IMR-90 (cell line): ENCODE data around the gene AVPR2. TPM values are rescaled to one million over a fixed set of nuclear protein-coding genes. Genes with fewer than 3 reads are reported as not detected.
A peak's percentile ranks its signal among the peaks of the same experiment; 100 is the strongest.

ENCODE experiments used
- ATAC-seq: fragments of 200-7000 bp; cut with Tn5 transposase; 2 replicates; pipeline ENCODE4 v1.9.1; 2020; ENCODE audit warnings: low read depth, mild to moderate bottlenecking, moderate library complexity
- BruUV-seq: library from RNA; stranded (reverse); fragments of 400-500 nt; replicated peaks from 2 replicates; lab custom pipeline; 2021; lab: Mats Ljungman, UMichigan
- CTCF ChIA-PET: fragments of 300-600 bp; formaldehyde crosslinking; extraction: SDS; loops from one replicate; lab custom pipeline; 2021; ENCODE audit warnings: antibody characterized with exemption; lab: Yijun Ruan, JAX
- POLR2A ChIA-PET: fragments of 300-600 bp; sonication (Branson Sonifier 250); formaldehyde crosslinking; loops from one replicate; lab custom pipeline; 2022; ENCODE audit warnings: antibody characterized with exemption; ENCODE audit not compliant: unreplicated experiment; lab: Charles Lee
- DNase-seq: peaks from one replicate; pipeline ENCODE4 v3.0.0; 2013
- H2AFZ ChIP-seq: replicated peaks from 2 replicates; pipeline ENCODE3; 2013; ENCODE audit warnings: low read length, mild to moderate bottlenecking; ENCODE audit not compliant: poor library complexity
- H2AK5ac ChIP-seq: 2 replicates; pipeline ENCODE4 v1.6.1; 2013; ENCODE audit warnings: low read depth, low read length, inconsistent platforms
- H2AK9ac ChIP-seq: replicated peaks from 2 replicates; pipeline ENCODE3; 2013; ENCODE audit warnings: mild to moderate bottlenecking, low read depth, low read length, moderate library complexity; ENCODE audit not compliant: poor library complexity
- H2BK120ac ChIP-seq: 2 replicates; pipeline ENCODE4 v1.6.1; 2013; ENCODE audit warnings: low read depth, low read length, inconsistent platforms
- H2BK15ac ChIP-seq: 3 replicates; pipeline ENCODE4 v1.6.1; 2013; ENCODE audit warnings: low read depth, low read length, inconsistent platforms
- H2BK20ac ChIP-seq: 2 replicates; pipeline ENCODE4 v1.6.1; 2013; ENCODE audit warnings: low read depth, mild to moderate bottlenecking, inconsistent platforms, low read length, moderate library complexity
- H2BK5ac ChIP-seq: 2 replicates; pipeline ENCODE4 v1.6.1; 2013; ENCODE audit warnings: mild to moderate bottlenecking, low read depth, low read length, inconsistent platforms; ENCODE audit not compliant: poor library complexity, severe bottlenecking
- H3K14ac ChIP-seq: replicated peaks from 2 replicates; pipeline ENCODE4 v1.6.1; 2013; ENCODE audit warnings: low read depth, low read length, inconsistent platforms
- H3K18ac ChIP-seq: 2 replicates; pipeline ENCODE4 v1.6.1; 2013; ENCODE audit warnings: low read depth, low read length, control low read depth
- H3K23ac ChIP-seq: 2 replicates; pipeline ENCODE4 v1.6.1; 2013; ENCODE audit warnings: low read depth, low read length, inconsistent platforms
- H3K27ac ChIP-seq: 2 replicates; pipeline ENCODE4 v1.5.1; 2013; ENCODE audit warnings: mild to moderate bottlenecking, control low read depth, low read length; ENCODE audit not compliant: insufficient read depth
- H3K27me3 ChIP-seq: 2 replicates; pipeline ENCODE4 v1.6.1; 2013; ENCODE audit warnings: low read length; ENCODE audit not compliant: control insufficient read depth, insufficient read depth
- H3K36me3 ChIP-seq: 2 replicates; pipeline ENCODE4 v1.6.1; 2013; ENCODE audit warnings: low read length, mixed read lengths; ENCODE audit not compliant: control insufficient read depth, insufficient read depth
- H3K4ac ChIP-seq: 2 replicates; pipeline ENCODE4 v1.6.1; 2013; ENCODE audit warnings: low read depth, low read length, inconsistent platforms
- H3K4me1 ChIP-seq: 2 replicates; pipeline ENCODE4 v1.6.1; 2013; ENCODE audit warnings: low read length, mixed read lengths; ENCODE audit not compliant: control insufficient read depth, insufficient read depth
- H3K4me2 ChIP-seq: 2 replicates; pipeline ENCODE4 v1.6.1; 2013; ENCODE audit warnings: low read depth, mild to moderate bottlenecking, control low read depth, low read length, moderate library complexity
- H3K4me3 ChIP-seq: 2 replicates; pipeline ENCODE4 v1.5.1; 2013; ENCODE audit warnings: low read depth, mild to moderate bottlenecking, control low read depth, low read length, moderate library complexity; ENCODE audit not compliant: insufficient read depth
- H3K56ac ChIP-seq: 2 replicates; pipeline ENCODE4 v1.6.1; 2013; ENCODE audit warnings: low read length, inconsistent platforms; ENCODE audit not compliant: insufficient read depth; ENCODE audit errors: extremely low read depth
- H3K79me1 ChIP-seq, 2 experiments: 2 replicates each; pipeline ENCODE4 v1.6.1; 2013; ENCODE audit warnings: low read length in 2 of 2, inconsistent platforms in 1 of 2, low read depth in 1 of 2
- H3K9ac ChIP-seq: 2 replicates; pipeline ENCODE4 v1.6.1; 2013; ENCODE audit warnings: low read depth, low read length, control low read depth
- H3K9me1 ChIP-seq: 2 replicates; pipeline ENCODE4 v1.6.1; 2013; ENCODE audit warnings: low read length, inconsistent platforms; ENCODE audit not compliant: insufficient read depth
- H3K9me3 ChIP-seq: 2 replicates; pipeline ENCODE4 v1.6.1; 2013; ENCODE audit warnings: low read length; ENCODE audit not compliant: control insufficient read depth, insufficient read depth
- H4K20me1 ChIP-seq: 2 replicates; pipeline ENCODE4 v1.6.1; 2013; ENCODE audit warnings: low read length, inconsistent platforms; ENCODE audit not compliant: insufficient read depth
- H4K5ac ChIP-seq: 2 replicates; pipeline ENCODE4 v1.6.1; 2013; ENCODE audit warnings: mild to moderate bottlenecking, low read depth, low read length, control low read depth
- H4K8ac ChIP-seq, 2 experiments: 2 replicates each; pipeline ENCODE4 v1.6.1; 2013; ENCODE audit warnings: low read depth in 2 of 2, low read length in 2 of 2, control low read depth in 1 of 2, inconsistent platforms in 1 of 2
- H4K91ac ChIP-seq: 2 replicates; pipeline ENCODE4 v1.6.1; 2013; ENCODE audit warnings: low read depth, low read length, inconsistent platforms; ENCODE audit not compliant: insufficient read depth
- BHLHE40 ChIP-seq: fragments of 150-350 bp; IDR thresholded peaks from 2 replicates; pipeline ENCODE4 v1.6.1; 2016; ENCODE audit warnings: mild to moderate bottlenecking, low read depth, low read length
- CHD1 ChIP-seq: IDR thresholded peaks from 2 replicates; pipeline ENCODE4 v1.6.1; 2012; ENCODE audit warnings: low read depth, low read length, improper control_type of control experiment
- FOS ChIP-seq: fragments of 150-350 bp; IDR thresholded peaks from 2 replicates; pipeline ENCODE4 v1.6.1; 2016; ENCODE audit warnings: low read depth, low read length
- MAFK ChIP-seq: IDR thresholded peaks from 2 replicates; pipeline ENCODE4 v1.6.1; 2012; ENCODE audit warnings: low read depth, low read length, improper control_type of control experiment
- MAZ ChIP-seq: IDR thresholded peaks from 2 replicates; pipeline ENCODE4 v1.6.1; 2012; ENCODE audit warnings: low read depth, mild to moderate bottlenecking, low read length, improper control_type of control experiment, moderate library complexity, borderline replicate concordance
- NFE2L2 ChIP-seq: fragments of 150-350 bp; IDR thresholded peaks from 2 replicates; pipeline ENCODE4 v1.6.1; 2016; ENCODE audit warnings: low read depth, mild to moderate bottlenecking, low read length
- POLR2A ChIP-seq: IDR thresholded peaks from 2 replicates; pipeline ENCODE4 v1.6.1; 2012; ENCODE audit warnings: mild to moderate bottlenecking, low read depth, low read length
- RAD21 ChIP-seq: IDR thresholded peaks from 2 replicates; pipeline ENCODE4 v1.6.1; 2012; ENCODE audit warnings: low read length, improper control_type of control experiment
- RCOR1 ChIP-seq: IDR thresholded peaks from 2 replicates; pipeline ENCODE4 v1.6.1; 2012; ENCODE audit warnings: mild to moderate bottlenecking, low read length, improper control_type of control experiment; ENCODE audit not compliant: insufficient replicate concordance
- RFX5 ChIP-seq: IDR thresholded peaks from 2 replicates; pipeline ENCODE4 v1.8.0; 2012; ENCODE audit warnings: low read depth, mild to moderate bottlenecking, low read length, moderate library complexity
- SMC3 ChIP-seq: fragments of 150-350 bp; IDR thresholded peaks from 2 replicates; pipeline ENCODE4 v1.6.1; 2016; ENCODE audit warnings: low read depth, mild to moderate bottlenecking, antibody characterized with exemption, low read length, moderate library complexity
- WGBS, 2 experiments: methylation state at CpG; one replicate each; pipeline versions ENCODE4 v1.1.5 to v1.1.7; 2013; ENCODE audit warnings: missing lambda C conversion rate in 2 of 2; ENCODE audit not compliant: insufficient read length in 1 of 2; ENCODE audit errors: extremely low coverage in 2 of 2; 5-methylcytosine and 5-hydroxymethylcytosine counted together
- dilution Hi-C: fragments of 300-500 bp; cut with HindIII; formaldehyde crosslinking; loops from one replicate; pipeline ENCODE4 v1.14.3; 2018; ENCODE audit warnings: low sequenced_read_pairs; ENCODE audit not compliant: unreplicated experiment
- in situ Hi-C: fragments of 300-500 bp; cut with MboI; formaldehyde crosslinking; loops from 3 replicates; pipeline ENCODE4 v1.14.3; 2019; ENCODE audit warnings: low sequenced_read_pairs, inconsistent platforms, mixed read lengths
- intact Hi-C: fragments of 100-400 bp; cut with micrococcal nuclease; formaldehyde crosslinking; loops from 2 replicates; pipeline ENCODE4 v1.10.0; 2022
- polyA plus RNA-seq, 3 experiments: library from polyadenylated mRNA; depleted of rRNA; stranded (reverse); fragments of >200 nt; gene quantifications; 2 replicates each; pipeline ENCODE4 v1.2.3, GENCODE V29; 2012; ENCODE audit warnings: low replicate concordance in 1 of 3
- total RNA-seq: library from RNA; depleted of rRNA; stranded (reverse); fragments of >200 nt; gene quantifications from 2 replicates; pipeline ENCODE4 v1.2.3, GENCODE V29; 2012
- TF ChIP-seq, protein P1 (sequence below): fragments of 150-350 bp; IDR thresholded peaks from 2 replicates; pipeline ENCODE4 v1.6.1; 2016; ENCODE audit warnings: low read depth, mild to moderate bottlenecking, low read length, moderate library complexity, borderline replicate concordance
- TF ChIP-seq, protein P2 (sequence below): fragments of 150-350 bp; IDR thresholded peaks from 2 replicates; pipeline ENCODE4 v1.6.1; 2017; ENCODE audit warnings: mild to moderate bottlenecking, antibody characterized with exemption, low read length, low read depth
- TF ChIP-seq, protein P3 (sequence below): conservative IDR thresholded peaks from 2 replicates; pipeline ENCODE4 v1.5.1; 2012; ENCODE audit warnings: mild to moderate bottlenecking, low read depth, low read length, improper control_type of control experiment

The AVPR2 gene
- total and polyA plus RNA-seq, 2 of the 4 experiments (the other 2 are of a cell fraction) = not detected

DNA sequence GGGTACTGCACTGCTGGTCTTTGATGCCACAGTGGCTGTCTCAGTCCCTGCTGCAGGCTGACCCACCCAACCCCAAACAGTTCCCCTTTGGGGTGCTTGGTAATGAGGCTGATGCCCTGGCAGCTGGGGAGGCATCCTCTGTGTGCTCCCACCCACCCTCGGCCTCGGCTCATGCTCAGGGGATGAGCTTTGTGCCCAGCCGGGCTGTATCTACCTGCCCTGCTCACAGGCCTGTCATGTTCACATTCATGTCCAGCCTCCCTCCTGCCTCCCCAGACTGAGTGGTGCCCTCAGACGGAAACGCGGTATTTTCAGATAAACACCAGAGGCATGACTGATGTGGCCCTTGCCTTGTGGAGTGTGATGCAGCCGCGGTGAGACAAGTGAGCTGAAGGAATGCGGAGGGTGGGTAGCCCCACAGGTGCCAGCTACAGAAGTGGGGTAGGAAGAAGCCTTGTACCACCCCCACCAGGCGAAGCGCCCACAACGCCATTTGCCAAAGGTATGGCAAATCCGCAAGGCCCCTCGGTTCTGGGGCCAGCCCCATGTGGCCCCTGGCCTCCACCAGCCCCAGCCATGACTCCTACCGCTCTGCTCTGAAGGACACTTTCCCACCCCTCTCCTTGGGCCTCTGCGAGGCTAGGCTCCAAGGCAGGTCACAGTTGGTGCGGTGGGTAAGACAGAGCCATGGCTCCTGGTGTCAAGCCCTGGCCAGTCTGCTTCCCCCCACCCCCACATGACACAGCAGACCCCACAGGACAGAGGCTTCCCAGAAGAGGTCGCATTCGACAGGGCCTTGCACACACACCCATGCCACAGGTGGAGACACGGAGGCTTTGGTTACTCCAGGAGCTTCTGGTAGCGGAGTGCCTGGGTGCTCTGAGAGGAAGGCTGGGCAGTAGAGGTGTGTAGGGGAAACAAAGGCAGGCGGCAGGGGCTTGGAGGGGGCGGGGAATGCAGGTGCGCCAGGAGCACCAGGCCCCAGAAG, 41.8 kb downstream of the AVPR2 start:
- Histone ChIP-seq H2BK5ac (no peak overlapping the region), H4K91ac (no peak overlapping the region), H2AFZ (no peak overlapping the region), H3K36me3 (peaks cover 14% of the 10 kb centered on the region), H3K27ac (no peak overlapping the region), H3K4me3 (no peak overlapping the region), H2BK15ac (no peak overlapping the region), H3K27me3 (no peaks in the 10 kb centered on the region), H3K4me1 (no peaks in the 10 kb centered on the region), H3K4me2 (no peak overlapping the region), H4K5ac (no peak overlapping the region), H3K18ac (no peak overlapping the region), H3K14ac (no peak overlapping the region), H3K9me1 (no peaks in the 10 kb centered on the region), H3K9me3 (no peaks in the 10 kb centered on the region), H2AK9ac (peak overlapping the region; percentile 65), H3K79me1 (no peaks in the 10 kb centered on the region; a peak in 1 of 4 replicates), H3K9ac (no peak overlapping the region), H3K4ac (no peak overlapping the region), H2BK120ac (no peak overlapping the region), H4K8ac (no peak overlapping the region), H2AK5ac (no peak overlapping the region), H3K23ac (no peak overlapping the region), H3K56ac (no peak overlapping the region), H2BK20ac (no peak overlapping the region), H4K20me1 (no peaks in the 10 kb centered on the region)
- in situ Hi-C loops (no loop called here), intact Hi-C loops (no loop called here), dilution Hi-C loops (no loop called here)
- WGBS, 2 experiments = 67% methylated on average over 3 of the region's 24 CpGs; no CpG with 5 or more reads in 1 of the 2 experiments
- ATAC-seq (no peak), DNase-seq (no peak)
- no TSS peak for BruUV-seq
- POLR2A ChIA-PET = no interaction called here
- CTCF ChIA-PET = interaction anchor here (0.7 to 1.0 kb wide), 2 partner anchors 168 to 183 kb away, joined by 3 to 4 read pairs; no protein-coding TSS in a partner anchor
- TF ChIP-seq SMC3 (no peak), RCOR1 (no peak), POLR2A (no peak), BHLHE40 (no peak), FOS (no peak), RFX5 (no peak), NFE2L2 (no peak), MAZ (no peak), CHD1 (no peak), RAD21 (no peak), MAFK (no peak)
- TF ChIP-seq, protein P1, sequence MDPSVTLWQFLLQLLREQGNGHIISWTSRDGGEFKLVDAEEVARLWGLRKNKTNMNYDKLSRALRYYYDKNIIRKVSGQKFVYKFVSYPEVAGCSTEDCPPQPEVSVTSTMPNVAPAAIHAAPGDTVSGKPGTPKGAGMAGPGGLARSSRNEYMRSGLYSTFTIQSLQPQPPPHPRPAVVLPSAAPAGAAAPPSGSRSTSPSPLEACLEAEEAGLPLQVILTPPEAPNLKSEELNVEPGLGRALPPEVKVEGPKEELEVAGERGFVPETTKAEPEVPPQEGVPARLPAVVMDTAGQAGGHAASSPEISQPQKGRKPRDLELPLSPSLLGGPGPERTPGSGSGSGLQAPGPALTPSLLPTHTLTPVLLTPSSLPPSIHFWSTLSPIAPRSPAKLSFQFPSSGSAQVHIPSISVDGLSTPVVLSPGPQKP = no peak
- TF ChIP-seq, protein P2, sequence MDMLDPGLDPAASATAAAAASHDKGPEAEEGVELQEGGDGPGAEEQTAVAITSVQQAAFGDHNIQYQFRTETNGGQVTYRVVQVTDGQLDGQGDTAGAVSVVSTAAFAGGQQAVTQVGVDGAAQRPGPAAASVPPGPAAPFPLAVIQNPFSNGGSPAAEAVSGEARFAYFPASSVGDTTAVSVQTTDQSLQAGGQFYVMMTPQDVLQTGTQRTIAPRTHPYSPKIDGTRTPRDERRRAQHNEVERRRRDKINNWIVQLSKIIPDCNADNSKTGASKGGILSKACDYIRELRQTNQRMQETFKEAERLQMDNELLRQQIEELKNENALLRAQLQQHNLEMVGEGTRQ = no peak
- TF ChIP-seq, protein P3, sequence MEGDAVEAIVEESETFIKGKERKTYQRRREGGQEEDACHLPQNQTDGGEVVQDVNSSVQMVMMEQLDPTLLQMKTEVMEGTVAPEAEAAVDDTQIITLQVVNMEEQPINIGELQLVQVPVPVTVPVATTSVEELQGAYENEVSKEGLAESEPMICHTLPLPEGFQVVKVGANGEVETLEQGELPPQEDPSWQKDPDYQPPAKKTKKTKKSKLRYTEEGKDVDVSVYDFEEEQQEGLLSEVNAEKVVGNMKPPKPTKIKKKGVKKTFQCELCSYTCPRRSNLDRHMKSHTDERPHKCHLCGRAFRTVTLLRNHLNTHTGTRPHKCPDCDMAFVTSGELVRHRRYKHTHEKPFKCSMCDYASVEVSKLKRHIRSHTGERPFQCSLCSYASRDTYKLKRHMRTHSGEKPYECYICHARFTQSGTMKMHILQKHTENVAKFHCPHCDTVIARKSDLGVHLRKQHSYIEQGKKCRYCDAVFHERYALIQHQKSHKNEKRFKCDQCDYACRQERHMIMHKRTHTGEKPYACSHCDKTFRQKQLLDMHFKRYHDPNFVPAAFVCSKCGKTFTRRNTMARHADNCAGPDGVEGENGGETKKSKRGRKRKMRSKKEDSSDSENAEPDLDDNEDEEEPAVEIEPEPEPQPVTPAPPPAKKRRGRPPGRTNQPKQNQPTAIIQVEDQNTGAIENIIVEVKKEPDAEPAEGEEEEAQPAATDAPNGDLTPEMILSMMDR = no peak
